Heart right ventricle (tissue), 16 donors: Measurements from ENCODE around the gene FAM120C. TPM values are rescaled to one million over a fixed set of nuclear protein-coding genes. Genes with fewer than 3 reads are reported as not detected.
A peak's percentile ranks its signal among the peaks of the same experiment; 100 is the strongest.

ENCODE experiments used
- ATAC-seq, 8 donors: fragments of 200-7000 bp; cut with Tn5 transposase; one replicate each; pipeline ENCODE4 v1.9.1; 2020; ENCODE audit warnings: mild to moderate bottlenecking in 8 of 8, moderate library complexity in 8 of 8, moderate number of reproducible peaks in 1 of 8
- DNase-seq, 2 donors: peaks; one replicate each; pipeline ENCODE4 v3.0.0-alpha.2; 2020
- H3K27ac ChIP-seq, 10 donors: fragments of 200-600 bp; sonication (generic) in 2 of 10; one replicate each; pipeline versions ENCODE4 v1.5.0 to v1.8.0; 2020 to 2022; ENCODE audit warnings: mild to moderate bottlenecking in 3 of 10
- H3K27me3 ChIP-seq, 7 donors: fragments of 200-600 bp; one replicate each; pipeline ENCODE4 v1.8.0; 2021 to 2022; ENCODE audit warnings: mild to moderate bottlenecking in 2 of 7
- H3K36me3 ChIP-seq, 9 donors: fragments of 200-600 bp; sonication (generic) in 1 of 9; one replicate each; pipeline versions ENCODE4 v1.5.0 to v1.8.0; 2020 to 2022; ENCODE audit warnings: mild to moderate bottlenecking in 2 of 9
- H3K4me1 ChIP-seq, 9 donors: fragments of 200-600 bp; sonication (generic) in 1 of 9; one replicate each; pipeline versions ENCODE4 v1.5.0 to v1.8.0; 2020 to 2022; ENCODE audit warnings: mild to moderate bottlenecking in 4 of 9
- H3K4me3 ChIP-seq, 10 donors: fragments of 200-600 bp; sonication (generic) in 2 of 10; one replicate each; pipeline versions ENCODE4 v1.5.0 to v1.8.0; 2020 to 2022; ENCODE audit warnings: mild to moderate bottlenecking in 7 of 10, moderate library complexity in 2 of 10
- H3K9me3 ChIP-seq, 11 donors: fragments of 200-600 bp in 10 of 11; sonication (generic) in 2 of 11; one replicate each; pipeline versions ENCODE4 v1.5.0 to v1.8.0; 2013 to 2022; ENCODE audit warnings: mild to moderate bottlenecking in 2 of 11, control low read depth in 1 of 11, moderate library complexity in 1 of 11
- CTCF ChIP-seq, 9 donors: fragments of 200-600 bp; sonication (generic) in 2 of 9; IDR thresholded peaks; one replicate each; pipeline versions ENCODE4 v1.5.0 to v1.8.0; 2021 to 2022; ENCODE audit warnings: antibody characterized with exemption in 9 of 9, mild to moderate bottlenecking in 5 of 9, moderate library complexity in 1 of 9
- WGBS, 2 donors: extraction: QIAGEN DNeasy Blood & Tissue Kit; methylation state at CpG; one replicate each; pipeline ENCODE4 v1.1.7; 2013; ENCODE audit warnings: inconsistent platforms in 1 of 2; 5-methylcytosine and 5-hydroxymethylcytosine counted together
- intact Hi-C, 10 donors: fragments of 100-400 bp; cut with DNase I; formaldehyde crosslinking; loops; one replicate each; pipeline versions ENCODE4 v1.11.1 to v1.14.2; 2022
- polyA plus RNA-seq, 2 donors: library from polyadenylated mRNA; stranded (reverse); fragments of 200-250 nt; gene quantifications; one replicate each; pipeline ENCODE4 v1.2.3, GENCODE V29; 2013
- total RNA-seq, 10 donors: library from RNA; stranded (reverse); fragmentation: NEBNext Ultra II Directional in 3 of 10; extraction: Animal tissue kit (Norgen Biotek cat#: 25700) in 3 of 10; gene quantifications; one replicate each; pipeline versions ENCODE4 v1.2.1 to v1.2.4, GENCODE V29; 2021 to 2023
- donor health status: Arrhythmogenic right ventricular cardiomyopathy.
- donor health status: ischemic (EF 13 %, LVEDD 7.1; RV severe dilation, severe dysfunction).
- donor health status: healthy with polysubstance abuse.
- donor health status: DM: no; HTN: yes; CAD: no.
- donor health status: DM: no; HTN: no; CAD: no.
- donor health status: ischemic (EF 25% LVEDD 6.9; RV normal size, moderate dysfunction).
- donor health status: ischemic (EF 25% LVEDD 5.7; RV mildly dilated, moderate dysfunction).
- donor health status: healthy.
- donor health status: DM: yes; HTN: yes; CAD: no.
- donor health status: Ischemic cardiomyopathy.
- donor health status: ischemic (EF 35%, LVEDD 5.7; RV mildly dilated, moderate dysfunction).
- donor health status: nonischemic (EF 11% LVEDD 7.7; RV severe dilation, severe dysfunction).
- donor health status: DM: yes; HTN: yes; CAD: no.
- donor health status: PGD.
- donor health status: ischemic (EF 29% LVEDD 5.4; RV normal size, mild dysfunction).
- donor health status: nonischemic (EF 23%, LVEDD 6.1; RV moderate dilation, normal function).

Gene FAM120C
- total and polyA plus RNA-seq, 12 donors, result 1.7 to 9.4 (median 6.7) TPM

- Histone ChIP-seq H3K9me3 (no peaks in the 10 kb centered on the region), H3K36me3 (no peaks in the 10 kb centered on the region), H3K4me1 (no peaks in the 10 kb centered on the region), H3K27me3 (peaks cover 0 to 52% (median 0%) of the 10 kb centered on the region in 7 donors), H3K4me3 (no peak overlapping the region), H3K27ac (no peak overlapping the region)
- intact Hi-C loops, result no loop called here
- DNase-seq, result no peak
- no peak for TF ChIP-seq CTCF (IDR thresholded peaks at IDR 0.05)
- ATAC-seq, result no peak
- 81 to 89% methylated on average over 4 of the region's 4 CpGs for WGBS, 2 donors
These were observed 10.2 kb upstream of the FAM120C start for GRCh38 chrX:54193085-54193821.

GRCh38 chrX:54184474-54184873 lies 1.4 kb upstream of the FAM120C start:
- H3K4me1 ChIP-seq, result peaks cover 0 to 26% (median 20%) of the 10 kb centered on the region in 9 donors
- 87 to 92% methylated on average over 2 of the region's 2 CpGs for WGBS, 2 donors
- ATAC-seq, result no peak

GRCh38 chrX:54182194-54182863 lies 725 bp downstream of the FAM120C start:
- WGBS, 2 donors, result 0 to 2% methylated on average over 14 to 36 of the region's 36 CpGs
- Histone ChIP-seq H3K9me3 (no peaks in the 10 kb centered on the region), H3K4me1 (peaks cover 0 to 39% (median 24%) of the 10 kb centered on the region in 9 donors), H3K36me3 (no peaks in the 10 kb centered on the region), H3K27me3 (peaks cover 0 to 8% (median 0%) of the 10 kb centered on the region in 7 donors), H3K4me3 (peak overlapping the region; percentile 52 to 93 (median 78)), H3K27ac (peak overlapping the region; percentile 77 to 92 (median 88))
- DNase-seq (peak; percentile 49 to 59), ATAC-seq (peak; percentile 77 to 92 (median 85))
- no peak for TF ChIP-seq CTCF (IDR thresholded peaks at IDR 0.05)
- intact Hi-C loops, result loop anchor here in 4 of 10 donors (2.0 to 10.0 kb wide), 4 partner anchors 138 to 498 kb away; partner anchors contain the start of genes PHF8 (in 3 of the 4) and HUWE1 (in 1 of the 4)

More at GRCh38 chrX:54184474-54184873, 1.4 kb upstream of the FAM120C start:
- no peak overlapping the region for H3K27ac ChIP-seq
- no peaks in the 10 kb centered on the region for H3K36me3 ChIP-seq
- H3K4me3 ChIP-seq, result no peak overlapping the region
- intact Hi-C loops, result loop anchor here in 3 of 10 donors (5.0 to 10.0 kb wide), 3 partner anchors 140 to 500 kb away; partner anchors contain the start of genes PHF8 (in 2 of the 3) and HUWE1 (in 1 of the 3)
- H3K9me3 ChIP-seq, result no peaks in the 10 kb centered on the region
- peaks cover 0 to 17% (median 0%) of the 10 kb centered on the region in 7 donors for H3K27me3 ChIP-seq
- no peak for DNase-seq
- no peak for TF ChIP-seq CTCF (IDR thresholded peaks at IDR 0.05)
